ENCODE measurements around the gene DLG5. TPM values are rescaled to one million over a fixed set of nuclear protein-coding genes. Genes with fewer than 3 reads are reported as not detected.

Gene DLG5
- total RNA-seq, 1 donor from 2014 or later = 64.5 TPM

- H3K36me3 Mint-ChIP-seq (ENCODE audit: low read depth, unreplicated experiment) = peaks cover 9% of the 10 kb centered on the region
- TF ChIP-seq CTCF (IDR thresholded peaks at IDR 0.05; ENCODE audit: unreplicated experiment) = no peak
- no peaks in the 10 kb centered on the region for H3K4me1 Mint-ChIP-seq (ENCODE audit: unreplicated experiment)
- DNase-seq (ENCODE audit: low spot score) = no peak
- H3K27ac Mint-ChIP-seq (ENCODE audit: unreplicated experiment) = no peak overlapping the region
- H3K4me3 Mint-ChIP-seq (ENCODE audit: unreplicated experiment) = no peak overlapping the region
- H3K9me3 Mint-ChIP-seq (ENCODE audit: unreplicated experiment) = peaks cover 6% of the 10 kb centered on the region
- peaks cover 4% of the 10 kb centered on the region for H3K27me3 Mint-ChIP-seq (ENCODE audit: unreplicated experiment)
Measured at GRCh38 chr10:77960829-77961329, 34.3 kb upstream of the DLG5 start.

- H3K27me3 Mint-ChIP-seq (ENCODE audit: unreplicated experiment) = peaks cover 4% of the 10 kb centered on the region
- no peak overlapping the region for H3K27ac Mint-ChIP-seq (ENCODE audit: unreplicated experiment)
- no peak for DNase-seq (ENCODE audit: low spot score)
- peaks cover 6% of the 10 kb centered on the region for H3K9me3 Mint-ChIP-seq (ENCODE audit: unreplicated experiment)
- H3K4me1 Mint-ChIP-seq (ENCODE audit: unreplicated experiment) = no peaks in the 10 kb centered on the region
- no peak for TF ChIP-seq CTCF (IDR thresholded peaks at IDR 0.05; ENCODE audit: unreplicated experiment)
- H3K36me3 Mint-ChIP-seq (ENCODE audit: low read depth, unreplicated experiment) = peaks cover 8% of the 10 kb centered on the region
- no peak overlapping the region for H3K4me3 Mint-ChIP-seq (ENCODE audit: unreplicated experiment)
Measured at GRCh38 chr10:77959887-77960455, 33.4 kb upstream of the DLG5 start.

GRCh38 chr10:77959384-77959783 lies 32.8 kb upstream of the DLG5 start:
- no peak overlapping the region for H3K27ac Mint-ChIP-seq (ENCODE audit: unreplicated experiment)

GRCh38 chr10:77955136-77955535 lies 28.6 kb upstream of the DLG5 start:
- Mint-ChIP-seq H3K27ac (ENCODE audit: unreplicated experiment) (no peak overlapping the region), H3K4me1 (ENCODE audit: unreplicated experiment) (no peaks in the 10 kb centered on the region), H3K9me3 (ENCODE audit: unreplicated experiment) (peaks cover 4% of the 10 kb centered on the region), H3K36me3 (ENCODE audit: low read depth, unreplicated experiment) (peaks cover 8% of the 10 kb centered on the region), H3K4me3 (ENCODE audit: unreplicated experiment) (no peak overlapping the region), H3K27me3 (ENCODE audit: unreplicated experiment) (no peaks in the 10 kb centered on the region)
- TF ChIP-seq CTCF (IDR thresholded peaks at IDR 0.05; ENCODE audit: unreplicated experiment) = no peak
- DNase-seq (ENCODE audit: low spot score) = no peak

More at GRCh38 chr10:77959384-77959783, 32.8 kb upstream of the DLG5 start:
- H3K27me3 Mint-ChIP-seq (ENCODE audit: unreplicated experiment) = peaks cover 4% of the 10 kb centered on the region
- TF ChIP-seq CTCF (IDR thresholded peaks at IDR 0.05; ENCODE audit: unreplicated experiment) = no peak
- DNase-seq (ENCODE audit: low spot score) = no peak
- H3K36me3 Mint-ChIP-seq (ENCODE audit: low read depth, unreplicated experiment) = peaks cover 5% of the 10 kb centered on the region
- peaks cover 6% of the 10 kb centered on the region for H3K9me3 Mint-ChIP-seq (ENCODE audit: unreplicated experiment)
- H3K4me1 Mint-ChIP-seq (ENCODE audit: unreplicated experiment) = no peaks in the 10 kb centered on the region
- H3K4me3 Mint-ChIP-seq (ENCODE audit: unreplicated experiment) = no peak overlapping the region

GRCh38 chr10:77949167-77949566 lies 22.6 kb upstream of the DLG5 start:
- TF ChIP-seq CTCF (IDR thresholded peaks at IDR 0.05; ENCODE audit: unreplicated experiment) = no peak
- Mint-ChIP-seq H3K9me3 (ENCODE audit: unreplicated experiment) (peaks cover 4% of the 10 kb centered on the region), H3K4me3 (ENCODE audit: unreplicated experiment) (no peak overlapping the region), H3K27ac (ENCODE audit: unreplicated experiment) (peak overlapping the region; percentile 67), H3K4me1 (ENCODE audit: unreplicated experiment) (peaks cover 11% of the 10 kb centered on the region), H3K36me3 (ENCODE audit: low read depth, unreplicated experiment) (peaks cover 8% of the 10 kb centered on the region), H3K27me3 (ENCODE audit: unreplicated experiment) (peaks cover 4% of the 10 kb centered on the region)
- DNase-seq (ENCODE audit: low spot score) = peak; percentile 37

Measured in endothelial cell (in vitro differentiated cells).